DOHH2 (cell line): ENCODE measurements around the gene NME7.

Experiments
- EZH2phosphoT487 ChIP-seq: fragments of 200-600 bp; sonication (generic); IDR thresholded peaks from 2 replicates; pipeline ENCODE4 v1.6.1; 2017; ENCODE audit warnings: borderline replicate concordance, mild to moderate bottlenecking, antibody characterized with exemption, low read length, moderate library complexity, mixed read lengths
- TF ChIP-seq, protein P1 (sequence below): fragments of 200-600 bp; sonication (generic); IDR thresholded peaks from one replicate; pipeline ENCODE4 v1.5.1; 2014; ENCODE audit warnings: antibody characterized with exemption, mild to moderate bottlenecking, low read depth, low read length; ENCODE audit not compliant: poor library complexity, severe bottlenecking

DNA sequence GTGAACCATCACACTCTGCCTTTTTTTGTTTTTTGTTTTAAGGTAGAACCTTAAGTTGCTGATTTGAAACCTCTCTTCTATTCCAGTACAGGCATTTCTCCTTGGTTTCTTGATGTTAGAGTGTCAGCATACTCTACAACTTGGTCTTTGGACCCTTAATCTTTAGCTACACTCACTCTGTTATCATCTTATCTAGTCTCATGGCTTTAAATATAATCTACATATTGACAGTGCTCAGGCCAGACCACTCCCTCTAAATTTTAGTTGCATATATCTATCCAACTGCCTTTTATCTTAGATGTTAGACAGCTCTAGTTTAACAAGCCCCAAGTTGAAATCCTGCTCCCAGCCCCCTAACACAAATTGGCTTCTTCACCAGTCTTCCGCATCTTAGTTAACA lies 22.1 kb downstream of the NME7 start:
- TF ChIP-seq, protein P1, sequence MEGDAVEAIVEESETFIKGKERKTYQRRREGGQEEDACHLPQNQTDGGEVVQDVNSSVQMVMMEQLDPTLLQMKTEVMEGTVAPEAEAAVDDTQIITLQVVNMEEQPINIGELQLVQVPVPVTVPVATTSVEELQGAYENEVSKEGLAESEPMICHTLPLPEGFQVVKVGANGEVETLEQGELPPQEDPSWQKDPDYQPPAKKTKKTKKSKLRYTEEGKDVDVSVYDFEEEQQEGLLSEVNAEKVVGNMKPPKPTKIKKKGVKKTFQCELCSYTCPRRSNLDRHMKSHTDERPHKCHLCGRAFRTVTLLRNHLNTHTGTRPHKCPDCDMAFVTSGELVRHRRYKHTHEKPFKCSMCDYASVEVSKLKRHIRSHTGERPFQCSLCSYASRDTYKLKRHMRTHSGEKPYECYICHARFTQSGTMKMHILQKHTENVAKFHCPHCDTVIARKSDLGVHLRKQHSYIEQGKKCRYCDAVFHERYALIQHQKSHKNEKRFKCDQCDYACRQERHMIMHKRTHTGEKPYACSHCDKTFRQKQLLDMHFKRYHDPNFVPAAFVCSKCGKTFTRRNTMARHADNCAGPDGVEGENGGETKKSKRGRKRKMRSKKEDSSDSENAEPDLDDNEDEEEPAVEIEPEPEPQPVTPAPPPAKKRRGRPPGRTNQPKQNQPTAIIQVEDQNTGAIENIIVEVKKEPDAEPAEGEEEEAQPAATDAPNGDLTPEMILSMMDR: no peak
- no peak for TF ChIP-seq EZH2phosphoT487
